ENCODE measurements around the gene HNRNPH3. TPM values are rescaled to one million over a fixed set of nuclear protein-coding genes. Genes with fewer than 3 reads are reported as not detected.

The HNRNPH3 gene
- total and polyA plus RNA-seq, 4 donors = 78.0 to 128 (median 106) TPM

GRCh38 chr10:68365611-68366010 is 33.7 kb downstream of the HNRNPH3 start:
- ATAC-seq (ENCODE audit: insufficient read depth, low FRiP score) (no peak), DNase-seq (no peak)
- Histone ChIP-seq H3K27me3 (ENCODE audit: control insufficient read depth in 3 of 3, insufficient read depth in 3 of 3, low read length in 2 of 3) (no peaks in the 10 kb centered on the region), H3K9ac (ENCODE audit: insufficient read depth in 1 of 2, low read length in 2 of 2) (no peak overlapping the region), H3K27ac (ENCODE audit: low read depth in 1 of 2, low read length in 1 of 2) (no peak overlapping the region), H3K9me3 (ENCODE audit: control insufficient read depth in 4 of 4, insufficient read depth in 3 of 4, low read length in 3 of 4) (no peaks in the 10 kb centered on the region), H3K4me1 (ENCODE audit: control insufficient read depth in 5 of 5, insufficient read depth in 5 of 5, low read length in 5 of 5) (no peaks in the 10 kb centered on the region), H3K4me3 (no peak overlapping the region), H3K36me3 (ENCODE audit: control insufficient read depth in 4 of 4, insufficient read depth in 4 of 4, low read length in 4 of 4) (peaks cover 9 to 30% (median 12%) of the 10 kb centered on the region in 4 donors)
- 75 to 79% methylated on average over 2 of the region's 2 CpGs for WGBS, 2 donors
- TF ChIP-seq CTCF (IDR thresholded peaks at IDR 0.05; ENCODE audit: control extremely low read depth, extremely low read depth) = no peak

- peaks cover 0 to 3% (median 0%) of the 10 kb centered on the region in 4 donors for H3K9me3 ChIP-seq (ENCODE audit: control insufficient read depth in 4 of 4, insufficient read depth in 3 of 4, low read length in 3 of 4)
- H3K4me1 ChIP-seq (ENCODE audit: control insufficient read depth in 5 of 5, insufficient read depth in 5 of 5, low read length in 5 of 5) = no peaks in the 10 kb centered on the region
- H3K27ac ChIP-seq (ENCODE audit: low read depth in 1 of 2, low read length in 1 of 2) = no peak overlapping the region
- 96 to 98% methylated on average over 5 of the region's 5 CpGs for WGBS, 2 donors
- H3K9ac ChIP-seq (ENCODE audit: insufficient read depth in 1 of 2, low read length in 2 of 2) = no peak overlapping the region
- DNase-seq (no peak), ATAC-seq (ENCODE audit: insufficient read depth, low FRiP score) (no peak)
- no peak for TF ChIP-seq CTCF (IDR thresholded peaks at IDR 0.05; ENCODE audit: control extremely low read depth, extremely low read depth)
- no peaks in the 10 kb centered on the region for H3K27me3 ChIP-seq (ENCODE audit: control insufficient read depth in 3 of 3, insufficient read depth in 3 of 3, low read length in 2 of 3)
- H3K4me3 ChIP-seq = no peak overlapping the region
- peaks cover 9 to 27% (median 12%) of the 10 kb centered on the region in 4 donors for H3K36me3 ChIP-seq (ENCODE audit: control insufficient read depth in 4 of 4, insufficient read depth in 4 of 4, low read length in 4 of 4)
These were observed 34.7 kb downstream of the HNRNPH3 start for GRCh38 chr10:68366600-68366999.

- H3K36me3 ChIP-seq (ENCODE audit: control insufficient read depth in 4 of 4, insufficient read depth in 4 of 4, low read length in 4 of 4) = peaks cover 9 to 31% (median 14%) of the 10 kb centered on the region in 4 donors
- H3K4me1 ChIP-seq (ENCODE audit: control insufficient read depth in 5 of 5, insufficient read depth in 5 of 5, low read length in 5 of 5) = no peaks in the 10 kb centered on the region
These were observed 35.3 kb downstream of the HNRNPH3 start for GRCh38 chr10:68367121-68367520.

More at GRCh38 chr10:68367121-68367520, 35.3 kb downstream of the HNRNPH3 start:
- H3K4me3 ChIP-seq = no peak overlapping the region
- peak in 1 of 3 donors; percentile 6 for DNase-seq
- no peak overlapping the region for H3K9ac ChIP-seq (ENCODE audit: insufficient read depth in 1 of 2, low read length in 2 of 2)
- 80 to 83% methylated on average over 2 of the region's 2 CpGs for WGBS, 2 donors
- H3K9me3 ChIP-seq (ENCODE audit: control insufficient read depth in 4 of 4, insufficient read depth in 3 of 4, low read length in 3 of 4) = peaks cover 0 to 6% (median 2%) of the 10 kb centered on the region in 4 donors
- no peak overlapping the region for H3K27ac ChIP-seq (ENCODE audit: low read depth in 1 of 2, low read length in 1 of 2)
- H3K27me3 ChIP-seq (ENCODE audit: control insufficient read depth in 3 of 3, insufficient read depth in 3 of 3, low read length in 2 of 3) = no peaks in the 10 kb centered on the region
- no peak for TF ChIP-seq CTCF (IDR thresholded peaks at IDR 0.05; ENCODE audit: control extremely low read depth, extremely low read depth)
- ATAC-seq (ENCODE audit: insufficient read depth, low FRiP score) = no peak
